Loucy (cell line): ENCODE data around the gene SNX8.

Experiments
- H2AFZ ChIP-seq: fragments of 200-600 bp; sonication (generic); 2 replicates; pipeline ENCODE4 v1.6.0; 2016; ENCODE audit warnings: antibody characterized with exemption, mild to moderate bottlenecking, low read length, moderate library complexity
- H3F3A ChIP-seq: fragments of 200-600 bp; 2 replicates; pipeline ENCODE4 v1.6.0; 2016; ENCODE audit warnings: antibody characterized with exemption, low read depth, mild to moderate bottlenecking
- H3K27me3 ChIP-seq: fragments of 200-600 bp; sonication (generic); 2 replicates; pipeline ENCODE4 v1.6.1; 2014; ENCODE audit warnings: low read length, mild to moderate bottlenecking; ENCODE audit not compliant: insufficient read depth, poor library complexity, severe bottlenecking
- H3K36me3 ChIP-seq: fragments of 200-600 bp; sonication (generic); 2 replicates; pipeline ENCODE4 v1.6.1; 2016; ENCODE audit warnings: low read length; ENCODE audit not compliant: insufficient read depth
- H3K4me1 ChIP-seq: fragments of 200-600 bp; sonication (generic); 2 replicates; pipeline ENCODE4 v1.5.1; 2014; ENCODE audit warnings: low read length, mild to moderate bottlenecking; ENCODE audit not compliant: insufficient read depth, poor library complexity, severe bottlenecking
- H3K4me2 ChIP-seq: fragments of 200-600 bp; sonication (generic); 2 replicates; pipeline ENCODE4 v1.6.0; 2014; ENCODE audit warnings: antibody characterized with exemption, low read length, low read depth, mild to moderate bottlenecking; ENCODE audit not compliant: poor library complexity, severe bottlenecking
- H3K4me3 ChIP-seq: fragments of 200-600 bp; sonication (generic); 2 replicates; pipeline ENCODE4 v1.5.1; 2014; ENCODE audit warnings: low read length, mild to moderate bottlenecking, mixed read lengths; ENCODE audit not compliant: poor library complexity, severe bottlenecking
- H3K79me2 ChIP-seq: fragments of 200-600 bp; sonication (generic); 2 replicates; pipeline ENCODE4 v1.6.1; 2014; ENCODE audit warnings: low read length; ENCODE audit not compliant: insufficient read depth
- H3K9ac ChIP-seq: fragments of 200-600 bp; sonication (generic); 2 replicates; pipeline ENCODE4 v1.6.0; 2014; ENCODE audit warnings: mild to moderate bottlenecking, low read depth, low read length, moderate library complexity; ENCODE audit not compliant: poor library complexity, severe bottlenecking
- H3K9me2 ChIP-seq: fragments of 200-600 bp; sonication (generic); replicated peaks from 2 replicates; pipeline ENCODE4 v1.6.1; 2016; ENCODE audit warnings: low read depth, low read length, mixed read lengths
- H3K9me3 ChIP-seq: fragments of 200-600 bp; sonication (generic); 2 replicates; pipeline ENCODE4 v1.6.1; 2014; ENCODE audit warnings: mild to moderate bottlenecking, antibody characterized with exemption, low read length, low read depth; ENCODE audit not compliant: insufficient read depth
- H4K20me1 ChIP-seq: fragments of 200-600 bp; sonication (generic); 2 replicates; pipeline ENCODE4 v1.6.0; 2014; ENCODE audit warnings: antibody characterized with exemption, low read length, mild to moderate bottlenecking; ENCODE audit not compliant: insufficient read depth, poor library complexity, severe bottlenecking
- CTCF ChIP-seq: fragments of 200-600 bp; sonication (generic); conservative IDR thresholded peaks from 2 replicates; pipeline ENCODE4 v1.5.1; 2014; ENCODE audit warnings: mild to moderate bottlenecking, antibody characterized with exemption, low read length
- EZH2phosphoT487 ChIP-seq: fragments of 200-600 bp; IDR thresholded peaks from 2 replicates; pipeline ENCODE4 v1.6.1; 2018; ENCODE audit warnings: antibody characterized with exemption, mild to moderate bottlenecking, moderate library complexity, borderline replicate concordance

Gene SNX8

GRCh38 chr7:2266911-2267310 is 47.3 kb downstream of the SNX8 start:
- H3K9ac ChIP-seq, result no peak overlapping the region
- TF ChIP-seq CTCF, result no peak
- no peak for TF ChIP-seq EZH2phosphoT487
- no peaks in the 10 kb centered on the region for H3K27me3 ChIP-seq
- no peaks in the 10 kb centered on the region for H3K9me3 ChIP-seq
- no peak overlapping the region for H2AFZ ChIP-seq
- no peaks in the 10 kb centered on the region for H4K20me1 ChIP-seq
- no peak overlapping the region for H3K4me2 ChIP-seq
- H3F3A ChIP-seq, result no peaks in the 10 kb centered on the region
- H3K36me3 ChIP-seq, result peaks cover 6% of the 10 kb centered on the region; the same call in 1 of the 2 replicates
- no peaks in the 10 kb centered on the region for H3K79me2 ChIP-seq
- H3K4me3 ChIP-seq, result no peak overlapping the region
- H3K9me2 ChIP-seq, result no peaks in the 10 kb centered on the region
- no peaks in the 10 kb centered on the region for H3K4me1 ChIP-seq

- H3K27me3 ChIP-seq, result no peaks in the 10 kb centered on the region
- no peak overlapping the region for H3K4me2 ChIP-seq
- H3F3A ChIP-seq, result no peaks in the 10 kb centered on the region
Measured at GRCh38 chr7:2264158-2264557, 50.1 kb downstream of the SNX8 start.

GRCh38 chr7:2263176-2263575 is 51.1 kb downstream of the SNX8 start:
- Histone ChIP-seq H3K4me3 (no peak overlapping the region), H3K9me2 (no peaks in the 10 kb centered on the region), H3F3A (no peaks in the 10 kb centered on the region), H3K9ac (no peak overlapping the region), H3K79me2 (no peaks in the 10 kb centered on the region), H3K27me3 (no peaks in the 10 kb centered on the region), H4K20me1 (no peaks in the 10 kb centered on the region), H3K4me2 (no peak overlapping the region), H3K9me3 (no peaks in the 10 kb centered on the region), H2AFZ (no peak overlapping the region), H3K36me3 (no peaks in the 10 kb centered on the region; the same call in 1 of the 2 replicates), H3K4me1 (no peaks in the 10 kb centered on the region)
- TF ChIP-seq CTCF (no peak), EZH2phosphoT487 (no peak)

More at GRCh38 chr7:2264158-2264557, 50.1 kb downstream of the SNX8 start:
- no peaks in the 10 kb centered on the region for H3K4me1 ChIP-seq
- TF ChIP-seq CTCF, result no peak
- no peak for TF ChIP-seq EZH2phosphoT487
- no peaks in the 10 kb centered on the region for H3K9me2 ChIP-seq
- H3K36me3 ChIP-seq, result no peaks in the 10 kb centered on the region; the same call in 1 of the 2 replicates
- H2AFZ ChIP-seq, result no peak overlapping the region
- H3K9ac ChIP-seq, result no peak overlapping the region
- H3K9me3 ChIP-seq, result no peaks in the 10 kb centered on the region
- no peaks in the 10 kb centered on the region for H4K20me1 ChIP-seq
- H3K4me3 ChIP-seq, result no peak overlapping the region
- H3K79me2 ChIP-seq, result no peaks in the 10 kb centered on the region
